Esophagus mucosa (tissue), 1 donor: ENCODE measurements around the gene CNTNAP5. TPM values are rescaled to one million over a fixed set of nuclear protein-coding genes. Genes with fewer than 3 reads are reported as not detected.

Experiments used
- ATAC-seq: fragments of 200-7000 bp; cut with Tn5 transposase; one replicate; pipeline ENCODE4 v1.9.1; 2020
- total RNA-seq: library from RNA; stranded (reverse); gene quantifications from one replicate; pipeline ENCODE4 v1.2.4, GENCODE V29; 2023
- donor health status: DM: yes; HTN: yes; CAD: no.

The CNTNAP5 gene
- total RNA-seq, 1 donor from 2014 or later, result not detected

- ATAC-seq, result no peak
Measured at GRCh38 chr2:124161542-124161941, 136.5 kb downstream of the CNTNAP5 start.

GRCh38 chr2:124162256-124162655 is 137.2 kb downstream of the CNTNAP5 start:
- ATAC-seq, result no peak

- ATAC-seq, result no peak
Measured at GRCh38 chr2:124163840-124164239, 138.8 kb downstream of the CNTNAP5 start.

GRCh38 chr2:124165698-124166097 is 140.6 kb downstream of the CNTNAP5 start:
- no peak for ATAC-seq

- no peak for ATAC-seq
Measured at GRCh38 chr2:124171472-124172063, 146.5 kb downstream of the CNTNAP5 start.

- ATAC-seq, result no peak
Measured at GRCh38 chr2:124178719-124179118, 153.6 kb downstream of the CNTNAP5 start.

- ATAC-seq, result no peak
Measured at GRCh38 chr2:124180635-124181034, 155.5 kb downstream of the CNTNAP5 start.

GRCh38 chr2:124186801-124187200 is 161.7 kb downstream of the CNTNAP5 start:
- no peak for ATAC-seq

- no peak for ATAC-seq
Measured at GRCh38 chr2:124187948-124188347, 162.9 kb downstream of the CNTNAP5 start.

- no peak for ATAC-seq
Measured at GRCh38 chr2:124193706-124194105, 168.6 kb downstream of the CNTNAP5 start.

- no peak for ATAC-seq
Measured at GRCh38 chr2:124201713-124202112, 176.6 kb downstream of the CNTNAP5 start.

- no peak for ATAC-seq
Measured at GRCh38 chr2:124209441-124209840, 184.4 kb downstream of the CNTNAP5 start.

- ATAC-seq, result no peak
Measured at GRCh38 chr2:124211461-124211860, 186.4 kb downstream of the CNTNAP5 start.

GRCh38 chr2:124213977-124214587 is 189.0 kb downstream of the CNTNAP5 start:
- ATAC-seq, result no peak

- no peak for ATAC-seq
Measured at GRCh38 chr2:124246170-124246569, 221.1 kb downstream of the CNTNAP5 start.

- no peak for ATAC-seq
Measured at GRCh38 chr2:124248386-124248785, 223.3 kb downstream of the CNTNAP5 start.

- no peak for ATAC-seq
Measured at GRCh38 chr2:124250433-124250832, 225.3 kb downstream of the CNTNAP5 start.

- no peak for ATAC-seq
Measured at GRCh38 chr2:124254621-124255020, 229.5 kb downstream of the CNTNAP5 start.

- ATAC-seq, result no peak
Measured at GRCh38 chr2:124257120-124257519, 232.0 kb downstream of the CNTNAP5 start.

GRCh38 chr2:124258140-124258880 is 233.2 kb downstream of the CNTNAP5 start:
- ATAC-seq, result no peak

GRCh38 chr2:124261456-124261855 is 236.4 kb downstream of the CNTNAP5 start:
- no peak for ATAC-seq

- no peak for ATAC-seq
Measured at GRCh38 chr2:124264551-124265091, 239.5 kb downstream of the CNTNAP5 start.

GRCh38 chr2:124267794-124268193 is 242.7 kb downstream of the CNTNAP5 start:
- ATAC-seq, result no peak

GRCh38 chr2:124269348-124269747 is 244.3 kb downstream of the CNTNAP5 start:
- ATAC-seq, result no peak
